A549 (cell line): Measurements from ENCODE around the gene PTPRD. TPM values are rescaled to one million over a fixed set of nuclear protein-coding genes. Genes with fewer than 3 reads are reported as not detected.

Source experiments
- ATAC-seq, 2 experiments: fragments of 200-7000 bp in 1 of 2; fragments of >200 bp in 1 of 2; cut with Nextera tagmentation in 1 of 2; cut with Tn5 transposase in 1 of 2; 3 replicates each; pipeline versions ENCODE4 v1.8.0 to v1.9.1; 2018 to 2020; ENCODE audit warnings: mild to moderate bottlenecking in 1 of 2, moderate library complexity in 1 of 2
- CTCF ChIA-PET: fragments of 300-600 bp; sonication (Branson Sonifier 250); formaldehyde crosslinking; extraction: SDS; loops from one replicate; lab custom pipeline; 2021; ENCODE audit warnings: antibody characterized with exemption, inconsistent platforms; lab: Yijun Ruan, JAX
- POLR2A ChIA-PET: fragments of 350-600 bp; formaldehyde crosslinking; extraction: SDS; loops from one replicate; lab custom pipeline; 2021; ENCODE audit warnings: antibody characterized with exemption, inconsistent platforms; lab: Yijun Ruan, JAX
- DNase-seq, 2 experiments: peaks; one replicate each; pipeline versions ENCODE4 v3.0.0 to v3.0.0-alpha.2; 2011 to 2016; ENCODE audit warnings: low read depth in 1 of 2, low spot score in 1 of 2
- FAIRE-seq: peaks from 2 replicates; lab custom pipeline; 2011; peaks lifted over from hg19 to GRCh38; lab: Jason Lieb, UNC
- H3K27ac ChIP-seq, 2 experiments: fragments of >200 bp; sonication (Bioruptor Twin); formaldehyde crosslinking; 3 replicates each; pipeline ENCODE4 v1.5.1; 2016 to 2017
- H3K4me1 ChIP-seq: fragments of >200 bp; sonication (Bioruptor Twin); formaldehyde crosslinking; 3 replicates; pipeline ENCODE4 v1.6.1; 2016
- H3K4me2 ChIP-seq: fragments of >200 bp; sonication (Bioruptor Twin); formaldehyde crosslinking; 3 replicates; pipeline ENCODE4 v1.6.1; 2016
- H3K4me3 ChIP-seq: fragments of >200 bp; sonication (Bioruptor Twin); formaldehyde crosslinking; 3 replicates; pipeline ENCODE4 v1.5.1; 2016
- H3K9me3 ChIP-seq: fragments of >200 bp; sonication (Bioruptor Twin); formaldehyde crosslinking; 3 replicates; pipeline ENCODE4 v1.6.1; 2016
- BHLHE40 ChIP-seq: IDR thresholded peaks from 2 replicates; pipeline ENCODE4 v1.6.1; 2012; ENCODE audit warnings: low read depth, low read length, inconsistent platforms
- CHD4 ChIP-seq: fragments of 200-600 bp; sonication (generic); IDR thresholded peaks from 2 replicates; pipeline ENCODE4 v1.6.1; 2016; ENCODE audit warnings: antibody characterized with exemption, mild to moderate bottlenecking, borderline replicate concordance
- CTCF ChIP-seq: fragments of >200 bp; sonication (Bioruptor Twin); formaldehyde crosslinking; IDR thresholded peaks from 3 replicates; pipeline ENCODE4 v1.5.1; 2016
- E2F6 ChIP-seq: IDR thresholded peaks from 2 replicates; pipeline ENCODE4 v1.6.1; 2012; ENCODE audit warnings: low read depth, borderline replicate concordance
- EHMT2 ChIP-seq: fragments of 200-600 bp; sonication (generic); IDR thresholded peaks from 2 replicates; pipeline ENCODE4 v1.6.1; 2016; ENCODE audit warnings: antibody characterized with exemption, low read depth, mild to moderate bottlenecking, moderate library complexity
- FOSB ChIP-seq: fragments of 250-450 bp; sonication (Bioruptor Pico); IDR thresholded peaks from 2 replicates; pipeline ENCODE4 v1.5.0; 2020; ENCODE audit warnings: mild to moderate bottlenecking, moderate library complexity
- GATA3 ChIP-seq: IDR thresholded peaks from 2 replicates; pipeline ENCODE4 v1.6.1; 2012; ENCODE audit warnings: borderline replicate concordance
- HDAC2 ChIP-seq: fragments of 200-600 bp; sonication (generic); IDR thresholded peaks from 2 replicates; pipeline ENCODE4 v1.6.1; 2016
- HOXB13 ChIP-seq: fragments of 250-450 bp; sonication (Bioruptor Pico); IDR thresholded peaks from 2 replicates; pipeline ENCODE4 v1.5.0; 2020; ENCODE audit warnings: low read depth, mild to moderate bottlenecking, moderate library complexity
- JUN ChIP-seq, 2 experiments: fragments of >200 bp; sonication (Bioruptor Twin); formaldehyde crosslinking; IDR thresholded peaks; 2 replicates in 1 of 2; 3 replicates in 1 of 2; pipeline ENCODE4 v1.6.1; 2016 to 2017
- JUNB ChIP-seq: fragments of >200 bp; sonication (Bioruptor Twin); formaldehyde crosslinking; IDR thresholded peaks from 2 replicates; pipeline ENCODE4 v1.6.1; 2016
- MAFK ChIP-seq: fragments of 450-650 bp; IDR thresholded peaks from 2 replicates; pipeline ENCODE4 v1.6.1; 2014; ENCODE audit not compliant: partially characterized antibody
- MAX ChIP-seq: IDR thresholded peaks from 2 replicates; pipeline ENCODE4 v1.6.1; 2012
- NFE2L2 ChIP-seq: fragments of 150-350 bp; conservative IDR thresholded peaks from 2 replicates; pipeline ENCODE4 v1.6.1; 2014; ENCODE audit warnings: low read length
- NPAS2 ChIP-seq: fragments of 250-450 bp; sonication (Bioruptor Pico); IDR thresholded peaks from 2 replicates; pipeline ENCODE4 v1.8.0; 2022; ENCODE audit warnings: mild to moderate bottlenecking, moderate library complexity, borderline replicate concordance
- PHF8 ChIP-seq: fragments of 200-600 bp; sonication (generic); IDR thresholded peaks from 2 replicates; pipeline ENCODE4 v1.6.1; 2016; ENCODE audit warnings: low read depth, mild to moderate bottlenecking, antibody characterized with exemption, moderate library complexity, borderline replicate concordance
- POLR2AphosphoS2 ChIP-seq: conservative IDR thresholded peaks from 2 replicates; pipeline ENCODE4 v1.6.1; 2012; ENCODE audit warnings: low read length, improper control_type of control experiment, inconsistent platforms
- RARB ChIP-seq: fragments of 250-450 bp; sonication (Bioruptor Pico); IDR thresholded peaks from 2 replicates; pipeline ENCODE4 v1.8.0; 2021; ENCODE audit warnings: mild to moderate bottlenecking, moderate library complexity
- RCOR1 ChIP-seq: fragments of 150-350 bp; IDR thresholded peaks from 2 replicates; pipeline ENCODE4 v1.6.1; 2014; ENCODE audit warnings: antibody characterized with exemption, low read length, low read depth
- RFX5 ChIP-seq: fragments of 450-650 bp; IDR thresholded peaks from 2 replicates; pipeline ENCODE4 v1.7.1; 2014; ENCODE audit warnings: antibody characterized with exemption, mild to moderate bottlenecking, moderate library complexity
- SMC3 ChIP-seq: fragments of >200 bp; sonication (Bioruptor Twin); formaldehyde crosslinking; IDR thresholded peaks from 3 replicates; pipeline ENCODE4 v1.6.1; 2018; ENCODE audit warnings: inconsistent platforms
- TP53 ChIP-seq: fragments of 250-450 bp; sonication (Bioruptor Pico); IDR thresholded peaks from 2 replicates; pipeline ENCODE4 v1.5.0; 2021; ENCODE audit warnings: mild to moderate bottlenecking, moderate library complexity
- ZC3H11A ChIP-seq: fragments of 450-650 bp; IDR thresholded peaks from 2 replicates; pipeline ENCODE4 v1.6.1; 2014; ENCODE audit warnings: antibody characterized with exemption, mild to moderate bottlenecking
- ZNF302 ChIP-seq: fragments of 250-450 bp; sonication (Bioruptor Pico); IDR thresholded peaks from 2 replicates; pipeline ENCODE4 v1.9.0; 2021; ENCODE audit warnings: inconsistent platforms, mild to moderate bottlenecking, moderate library complexity
- ZSCAN20 ChIP-seq: fragments of 250-450 bp; sonication (Bioruptor Pico); IDR thresholded peaks from 2 replicates; pipeline ENCODE4 v1.8.0; 2022; ENCODE audit warnings: mild to moderate bottlenecking, moderate library complexity
- WGBS: methylation state at CpG from one replicate; pipeline ENCODE4 v1.1.6; 2017; ENCODE audit errors: missing lambda C conversion rate; 5-methylcytosine and 5-hydroxymethylcytosine counted together
- polyA plus RNA-seq, 4 experiments: library from polyadenylated mRNA; depleted of rRNA in 3 of 4; stranded (reverse); fragments of >200 nt; fragmentation: RNase III in 1 of 4; extraction: RNeasy Plus Mini Kit Qiagen cat#74134 plus additional on column Dnase treatment in 1 of 4; gene quantifications; 2 replicates in 3 of 4; 3 replicates in 1 of 4; pipeline ENCODE4 v1.2.3, GENCODE V29; 2011 to 2017

Gene PTPRD
- polyA plus RNA-seq, 2 of the 4 experiments (the other 2 are of a cell fraction): 0.39 to 1.3 TPM

GRCh38 chr9:9498846-9499245, 1114.0 kb downstream of the PTPRD start:
- H3K4me3 ChIP-seq: no peak overlapping the region
- POLR2A ChIA-PET: no interaction called here
- H3K27ac ChIP-seq: no peak overlapping the region
- no peak for FAIRE-seq
- 5% methylated on average over 2 of the region's 2 CpGs for WGBS
- no peak for DNase-seq
- CTCF ChIA-PET: no interaction called here
- no peak for ATAC-seq
- no peak for TF ChIP-seq RARB
- no peak for TF ChIP-seq PHF8
- no peak for TF ChIP-seq ZC3H11A
- no peak for TF ChIP-seq GATA3
- TF ChIP-seq CHD4: no peak
- no peak for TF ChIP-seq SMC3
- TF ChIP-seq BHLHE40: no peak
- no peak for TF ChIP-seq FOSB (CRISPR knock-in tag)
- no peak for TF ChIP-seq RFX5
- TF ChIP-seq E2F6: no peak
- TF ChIP-seq, all 56 proteins: peak for 0
- Histone ChIP-seq H3K4me2 (no peak overlapping the region), H3K4me1 (no peaks in the 10 kb centered on the region), H3K9me3 (peaks cover 3% of the 10 kb centered on the region; the same call in 1 of the 3 replicates)

- no peak for FAIRE-seq
- Histone ChIP-seq H3K9me3 (peaks cover 3% of the 10 kb centered on the region; the same call in 1 of the 3 replicates), H3K4me2 (no peak overlapping the region), H3K4me1 (no peaks in the 10 kb centered on the region), H3K27ac (no peak overlapping the region), H3K4me3 (no peak overlapping the region)
- ChIA-PET CTCF (no interaction called here), POLR2A (no interaction called here)
- no peak for DNase-seq
- WGBS: 5% methylated on average over 3 of the region's 3 CpGs
- ATAC-seq: no peak
- TF ChIP-seq CTCF: no peak
- no peak for TF ChIP-seq HDAC2
- TF ChIP-seq MAFK: no peak
- no peak for TF ChIP-seq NPAS2 (CRISPR knock-in tag)
- TF ChIP-seq NFE2L2: no peak
- no peak for TF ChIP-seq RCOR1
- TF ChIP-seq POLR2AphosphoS2: no peak
- no peak for TF ChIP-seq ZSCAN20 (CRISPR knock-in tag)
- TF ChIP-seq HOXB13 (CRISPR knock-in tag): no peak
- no peak for TF ChIP-seq TP53 (CRISPR knock-in tag)
- TF ChIP-seq EHMT2: no peak
- no peak for TF ChIP-seq ZNF302 (CRISPR knock-in tag)
- no peak for TF ChIP-seq MAX
- TF ChIP-seq E2F6: no peak
- TF ChIP-seq JUNB: no peak
- TF ChIP-seq JUN (IDR thresholded peaks at IDR 0.05): no peak
- no peak for TF ChIP-seq CHD4
Observed at GRCh38 chr9:9498128-9498527, 1114.7 kb downstream of the PTPRD start.
